Activated CD4-positive, alpha-beta T cell treated with anti-CD3 and anti-CD28 coated beads for 4 hours (primary cell): ENCODE data around the gene ACAP2.
"Not testable (repeated sequence)": the region's sequence is repeated elsewhere in the genome, so short reads cannot be mapped to it uniquely, and the experiment has no call there.

Experiments used
- DNase-seq, 2 donors: peaks; one replicate each; pipeline ENCODE4 v3.0.0-alpha.2; 2020

ACAP2 gene

DNA sequence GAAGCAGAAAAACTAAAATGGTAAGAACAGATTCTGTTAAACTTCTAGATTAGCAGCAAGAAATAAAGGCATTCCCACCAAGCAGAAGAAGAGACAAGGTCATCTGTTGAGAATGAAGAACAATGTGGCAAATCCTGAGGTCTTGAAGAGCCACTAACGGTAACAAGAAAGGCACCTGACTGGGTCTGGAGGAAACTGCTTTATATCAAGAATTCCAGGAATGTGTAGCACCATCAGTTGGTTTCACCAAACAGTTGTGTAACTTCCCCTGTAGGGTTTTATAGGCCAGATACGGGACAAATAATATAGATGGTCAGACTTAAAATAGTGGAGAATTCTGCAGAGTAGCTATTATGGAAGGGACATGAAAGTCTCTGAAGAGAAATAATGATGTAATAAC, 57.3 kb downstream of the ACAP2 start:
- DNase-seq: no peak

DNA sequence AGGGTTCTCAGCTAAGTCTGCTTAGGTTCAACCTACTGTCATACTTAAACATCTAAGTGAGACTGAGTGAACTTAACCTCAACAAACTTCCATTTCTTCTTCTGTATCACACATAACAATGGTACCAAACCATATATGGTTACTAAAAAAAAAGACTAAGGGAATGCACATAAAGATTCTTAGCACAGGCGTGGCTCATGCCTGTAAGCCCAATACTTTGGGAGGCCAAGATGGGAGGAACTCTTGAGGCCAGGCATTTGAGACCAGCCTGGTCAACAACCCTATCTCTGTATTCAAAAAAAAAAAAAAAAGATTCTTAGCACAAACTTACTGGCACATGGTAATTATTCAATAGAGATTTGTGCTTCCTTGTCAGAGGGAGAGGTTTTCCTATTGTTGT, 57.9 kb downstream of the ACAP2 start:
- no peak for DNase-seq

DNA sequence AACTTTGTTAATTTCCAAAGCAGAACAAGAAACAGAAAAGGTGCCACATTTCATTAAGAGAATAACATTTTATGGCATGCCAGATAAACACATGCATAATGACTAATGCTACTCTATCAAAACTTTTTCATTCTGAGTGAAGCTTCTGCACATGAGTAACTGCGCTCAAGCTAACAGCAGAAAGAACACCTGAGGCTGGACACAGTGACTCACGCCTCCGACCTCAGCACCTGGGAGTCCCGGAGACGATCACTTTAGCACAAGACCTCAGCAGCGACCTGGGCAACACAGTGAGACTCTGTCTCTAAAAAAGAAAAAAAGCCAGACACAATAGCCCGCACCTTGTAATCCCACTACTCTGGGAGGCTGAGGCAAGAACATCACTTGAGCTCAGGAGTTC, 70.6 kb downstream of the ACAP2 start:
- DNase-seq: no peak

DNA sequence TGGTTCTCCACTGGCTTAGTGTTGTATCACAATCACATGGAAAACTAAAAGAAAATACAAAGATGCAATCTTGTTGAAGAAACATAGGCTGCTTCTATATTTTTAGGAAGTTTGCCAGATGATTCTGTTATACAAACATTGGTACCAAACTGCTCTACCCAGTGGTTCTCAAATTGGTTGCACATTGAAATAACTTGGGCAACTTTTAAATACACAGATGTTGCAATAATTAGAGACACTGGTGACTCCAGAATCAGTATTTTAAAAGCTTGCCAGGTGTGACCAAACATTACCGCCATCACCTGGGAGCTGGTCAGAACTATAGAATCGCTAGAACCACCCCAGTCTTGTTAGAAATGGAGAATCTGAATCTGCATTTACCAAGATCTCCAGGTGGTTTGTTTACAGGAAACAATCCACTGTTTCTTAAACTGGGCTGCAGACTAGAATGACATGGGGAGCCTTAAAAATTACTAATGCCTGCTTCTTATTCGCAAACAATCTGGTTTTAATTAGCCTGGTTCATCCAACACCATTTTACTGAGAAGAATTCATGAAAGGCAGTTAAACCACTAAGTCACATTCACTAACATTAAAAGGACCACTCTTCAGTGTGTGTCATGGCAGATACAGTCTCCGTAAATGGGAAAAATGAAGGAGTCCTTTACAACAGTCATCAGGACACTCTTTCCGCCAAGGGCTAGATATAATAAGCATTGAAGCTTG, 76.5 kb downstream of the ACAP2 start:
- DNase-seq: no peak

DNA sequence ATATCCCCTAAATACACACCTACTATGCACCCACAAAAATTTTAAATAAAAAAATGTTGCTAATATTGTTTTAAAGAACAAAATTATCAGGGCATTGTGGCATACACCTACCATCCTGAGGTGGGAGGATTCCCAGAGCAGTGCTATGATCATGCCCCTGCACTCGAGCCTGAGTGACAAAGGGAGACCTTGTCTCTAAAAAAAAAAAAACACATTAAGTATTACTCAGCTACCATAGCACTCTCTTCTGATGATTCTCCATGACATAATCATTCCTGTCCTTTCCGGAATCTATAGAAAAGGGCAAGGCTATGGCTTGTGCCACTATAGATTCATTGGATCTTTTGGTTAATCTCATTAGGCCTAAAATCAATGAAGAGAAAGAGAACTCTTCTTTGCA, 77.4 kb downstream of the ACAP2 start:
- DNase-seq: no peak

DNA sequence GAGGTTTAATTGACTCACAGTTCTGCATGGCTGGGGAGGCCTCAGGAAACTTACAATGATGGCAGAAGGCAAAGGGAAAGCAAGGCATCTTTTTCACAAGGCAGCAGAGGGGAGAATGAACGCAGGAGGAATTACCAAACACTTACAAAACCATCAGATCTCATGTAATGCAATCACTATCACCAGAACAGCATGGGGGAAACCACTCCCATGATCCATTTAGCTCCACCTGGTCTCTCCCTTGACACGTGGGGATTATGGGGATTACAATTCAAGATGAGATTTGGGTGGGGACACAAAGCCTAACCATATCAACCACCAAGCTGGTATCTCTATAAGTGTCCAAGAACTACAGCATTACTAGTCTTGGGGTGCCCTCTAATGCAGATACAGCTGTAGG, 85.0 kb downstream of the ACAP2 start:
- DNase-seq: not testable (repeated sequence)

DNA sequence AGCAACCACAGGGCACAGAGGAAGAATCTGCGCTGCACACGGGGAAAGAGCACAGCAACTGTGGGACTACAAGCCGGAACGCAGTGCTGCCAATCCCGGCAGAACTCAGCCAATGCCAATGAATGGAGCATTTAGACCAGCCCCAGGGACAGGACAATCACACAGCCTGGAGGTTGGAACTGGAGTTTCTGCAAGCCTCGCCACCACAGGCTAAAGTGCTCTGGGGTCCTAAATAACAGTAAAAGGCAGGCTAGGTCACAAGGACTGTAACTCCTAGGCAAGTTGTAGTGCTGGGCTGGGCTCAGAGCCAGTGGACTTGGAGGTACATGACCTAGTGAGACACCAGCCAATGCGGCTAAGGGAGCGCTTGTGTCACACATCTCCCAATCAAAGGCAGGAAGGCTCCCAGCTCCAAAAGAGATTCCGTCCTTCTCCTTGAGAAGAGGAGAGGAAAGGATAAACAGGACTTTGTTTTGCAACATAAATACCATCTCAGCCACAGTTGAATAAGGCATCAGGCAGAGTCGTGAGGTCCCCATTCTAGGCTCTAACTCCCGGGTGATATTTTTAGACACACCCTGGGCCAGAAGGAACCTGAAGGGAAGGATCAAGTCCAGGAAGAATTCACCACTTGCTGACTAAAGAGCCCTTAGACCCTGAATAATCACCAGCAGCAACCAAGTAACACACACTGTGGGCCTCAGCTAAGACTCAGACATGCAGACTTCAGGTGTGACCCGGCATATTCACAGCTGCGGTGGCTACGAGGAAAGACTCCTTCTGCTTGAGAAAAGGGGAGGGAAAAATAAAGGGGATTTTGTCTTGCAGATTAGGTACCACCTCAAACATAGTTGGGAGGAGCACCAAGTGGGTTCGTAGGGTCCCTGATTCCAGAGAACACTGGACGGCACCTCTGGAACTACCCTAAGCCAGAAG, 86.4 kb downstream of the ACAP2 start:
- DNase-seq: no peak

DNA sequence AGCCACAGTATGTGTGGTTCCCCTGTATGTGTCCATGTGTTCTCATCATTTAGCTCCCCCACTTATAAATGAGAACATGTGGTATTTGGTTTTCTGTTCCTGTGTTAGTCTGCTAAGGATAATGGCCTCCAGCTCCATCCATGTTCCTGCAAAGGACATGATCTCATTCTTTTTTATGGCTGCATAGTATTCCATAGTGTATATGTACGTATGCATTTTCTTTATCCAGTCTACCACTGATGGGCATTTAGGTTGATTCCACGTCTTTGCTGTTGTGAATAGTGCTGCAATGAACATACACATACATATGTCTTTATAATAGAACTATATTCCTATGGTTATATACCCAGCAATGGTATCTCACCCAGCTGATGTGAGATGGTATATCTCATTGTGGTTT, 88.8 kb downstream of the ACAP2 start:
- DNase-seq: not testable (repeated sequence)

DNA sequence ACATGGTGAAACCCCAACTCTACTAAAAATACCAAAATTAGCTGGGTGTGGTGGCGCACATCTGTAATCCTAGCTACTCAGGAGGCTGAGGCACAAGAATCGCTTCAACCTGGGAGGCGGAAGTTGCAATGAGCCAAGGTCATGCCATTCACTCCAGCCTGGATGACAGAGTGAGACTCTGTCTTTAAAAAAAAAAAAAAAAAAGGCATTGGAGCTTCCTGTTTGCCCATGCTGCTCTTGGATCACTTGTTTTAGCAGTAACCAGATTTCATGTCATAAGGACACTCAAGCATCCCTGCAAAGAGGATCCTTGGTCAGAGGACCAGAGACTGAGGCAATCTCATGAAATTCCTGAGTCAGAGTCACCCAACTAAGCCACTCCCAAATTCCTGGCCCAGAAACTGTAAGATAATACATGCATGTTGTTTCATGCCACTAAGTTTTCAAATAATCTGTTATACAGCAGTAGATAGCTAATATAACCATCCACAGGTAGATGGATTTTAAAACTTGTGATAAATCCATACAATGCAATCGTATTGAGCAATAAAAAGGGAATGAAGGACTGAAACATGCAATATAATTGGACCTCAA, 89.8 kb downstream of the ACAP2 start:
- no peak for DNase-seq

DNA sequence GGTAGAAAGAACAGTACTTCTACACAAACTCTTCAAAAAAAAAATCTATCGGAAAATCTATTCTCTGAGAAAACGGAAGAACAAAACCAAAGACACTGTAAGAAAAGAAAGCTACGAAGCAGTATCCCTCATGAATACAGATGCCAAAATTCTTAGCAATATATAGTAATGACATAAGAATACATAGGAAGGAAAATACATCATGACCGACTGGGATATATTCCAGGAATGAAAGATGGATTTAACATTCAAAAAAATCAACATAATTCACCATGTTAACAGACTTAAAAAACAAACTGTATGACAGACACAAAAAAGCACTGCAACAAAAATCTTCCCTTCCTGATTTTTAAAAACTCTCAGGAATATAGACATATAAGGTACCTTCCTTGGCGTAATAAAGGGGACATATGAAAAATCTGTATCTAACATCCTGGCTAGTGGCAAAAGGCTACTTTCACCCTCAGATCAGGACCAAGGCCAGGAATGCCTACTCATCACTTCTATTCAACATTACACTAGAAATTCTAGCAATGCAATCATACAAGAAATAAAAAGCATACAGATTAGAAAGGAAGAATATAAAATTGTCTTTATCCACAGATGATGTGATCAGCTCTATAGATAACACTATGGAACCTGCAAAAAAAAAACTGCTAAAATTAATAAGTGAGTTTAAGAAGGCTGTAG, 94.2 kb downstream of the ACAP2 start:
- DNase-seq: no peak

DNA sequence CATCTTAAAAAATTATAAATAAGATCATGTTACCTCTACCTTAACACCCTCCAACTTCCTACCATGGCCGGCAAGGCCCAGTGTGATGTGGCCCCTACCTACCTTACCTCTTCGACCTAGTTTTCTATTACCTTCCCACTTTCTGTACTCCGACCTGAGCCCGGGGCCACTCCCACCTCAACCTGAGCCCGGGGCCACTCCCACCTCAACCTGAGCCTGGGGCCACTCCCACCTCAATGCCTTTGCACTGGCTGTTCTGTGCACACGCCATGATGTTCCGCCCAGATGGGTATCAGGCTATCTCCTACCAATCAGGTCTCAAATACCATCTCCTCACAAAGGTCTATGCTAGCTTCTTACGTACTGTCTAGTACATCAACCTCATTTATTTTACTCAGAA, 105.1 kb downstream of the ACAP2 start:
- no peak for DNase-seq

DNA sequence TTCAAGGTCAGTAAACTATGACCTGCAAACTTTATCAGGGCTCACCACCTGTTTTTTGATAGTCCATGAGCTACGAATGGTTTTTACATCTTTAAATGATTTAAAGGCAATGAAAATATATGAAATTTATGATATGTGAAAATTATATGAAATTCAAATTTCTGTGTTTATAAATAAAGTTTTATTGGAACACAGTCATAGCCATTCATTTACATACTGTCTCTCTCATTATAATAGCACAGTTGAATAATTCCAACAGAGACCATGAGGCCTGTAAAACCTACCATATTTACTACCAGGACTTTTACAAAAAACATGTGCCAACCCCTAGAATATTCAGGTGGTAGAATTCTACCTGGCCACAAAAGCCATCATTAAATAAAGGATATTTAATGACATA, 107.9 kb downstream of the ACAP2 start:
- DNase-seq: no peak

DNA sequence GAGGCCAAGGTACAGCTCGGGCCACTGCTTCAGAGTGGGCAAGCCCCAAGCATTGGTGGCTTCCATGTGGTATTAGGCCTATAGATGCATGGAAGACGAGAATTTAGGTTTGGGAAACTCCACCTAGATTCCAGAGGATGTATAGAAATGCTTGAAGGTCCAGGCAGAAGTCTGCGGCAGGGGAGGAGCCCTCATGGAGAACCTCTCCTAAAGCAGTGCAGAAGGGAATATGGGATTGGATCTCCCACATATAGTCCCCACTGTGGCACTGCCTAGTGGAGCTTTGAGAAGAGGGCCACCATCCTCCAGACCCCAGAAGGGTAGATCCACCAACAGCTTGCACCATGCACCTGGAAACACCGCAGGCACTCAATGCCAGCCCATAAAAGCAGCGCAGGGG, 123.8 kb downstream of the ACAP2 start:
- no peak for DNase-seq

DNA sequence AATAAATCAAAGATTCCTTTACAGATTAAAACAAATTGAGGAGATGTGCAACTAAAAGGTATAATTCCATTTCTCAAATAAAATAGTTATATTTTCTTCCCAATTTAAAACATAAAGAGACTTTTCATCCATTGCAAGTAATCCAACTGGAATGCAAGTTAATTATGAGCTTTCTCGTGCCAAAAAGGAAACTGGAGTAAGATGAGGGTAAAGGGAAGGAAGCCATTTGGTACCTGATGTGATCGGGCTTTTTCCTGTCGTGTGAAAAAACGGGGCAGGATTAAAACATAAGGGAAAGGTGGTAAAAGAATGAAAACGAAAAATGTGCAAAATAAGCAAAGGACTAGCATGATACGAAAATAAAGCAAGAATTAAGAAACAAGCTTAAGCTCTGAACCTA, 130.1 kb downstream of the ACAP2 start:
- no peak for DNase-seq

DNA sequence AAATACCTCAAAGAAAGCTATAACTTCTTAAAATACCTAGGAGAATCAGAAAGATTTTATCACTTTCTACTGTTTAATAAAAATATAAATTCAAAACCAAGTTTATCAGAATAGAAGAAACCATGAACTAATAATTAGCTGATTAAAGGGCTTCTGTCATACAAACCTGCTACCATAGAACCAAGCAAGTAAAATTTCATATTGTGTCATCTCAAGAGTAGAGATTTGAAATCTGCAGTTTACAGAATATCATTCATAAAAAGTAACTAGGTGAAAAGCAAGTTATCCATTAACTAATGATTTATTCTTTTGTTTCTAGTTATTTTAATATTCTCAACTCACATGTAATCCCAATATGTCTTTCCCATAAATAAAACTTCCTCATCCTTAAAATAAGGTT, 135.1 kb downstream of the ACAP2 start:
- no peak for DNase-seq

DNA sequence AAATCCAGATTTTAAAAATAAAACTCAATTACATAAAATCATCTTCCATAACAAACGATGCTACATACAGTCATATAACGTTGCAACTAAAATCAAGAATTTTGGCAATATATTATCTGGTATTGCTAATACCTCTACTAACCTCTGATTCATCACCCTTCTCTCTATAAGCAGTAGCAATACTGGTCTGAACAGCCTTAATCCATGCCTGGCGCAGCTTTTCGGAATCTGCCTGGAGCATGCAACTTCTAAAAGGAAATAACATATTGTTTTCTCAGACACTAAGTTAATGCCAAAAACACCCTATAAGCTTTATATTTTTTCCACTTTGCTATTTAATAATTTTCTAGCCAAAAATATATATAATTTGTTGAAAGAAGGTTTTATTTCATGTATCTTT, 136.5 kb downstream of the ACAP2 start:
- DNase-seq: no peak

DNA sequence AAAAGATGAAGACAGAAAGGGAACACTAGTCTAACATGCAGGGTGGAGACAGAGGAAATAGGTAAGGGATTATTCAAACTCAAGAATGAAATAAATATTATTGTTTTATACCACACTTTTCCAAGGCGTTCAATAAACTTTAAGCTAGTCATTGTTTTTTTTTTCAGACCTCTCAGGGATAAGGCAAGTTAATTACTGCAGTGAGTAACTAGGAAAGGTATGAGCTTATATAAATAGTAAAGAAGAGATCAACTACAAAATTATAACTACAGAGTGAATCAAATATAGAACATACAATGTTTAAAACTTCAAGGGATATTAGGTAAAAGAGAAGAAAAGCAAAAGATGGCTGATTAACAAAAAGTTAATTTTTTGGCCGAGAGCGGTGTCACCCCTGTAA, 140.4 kb downstream of the ACAP2 start:
- DNase-seq: no peak

DNA sequence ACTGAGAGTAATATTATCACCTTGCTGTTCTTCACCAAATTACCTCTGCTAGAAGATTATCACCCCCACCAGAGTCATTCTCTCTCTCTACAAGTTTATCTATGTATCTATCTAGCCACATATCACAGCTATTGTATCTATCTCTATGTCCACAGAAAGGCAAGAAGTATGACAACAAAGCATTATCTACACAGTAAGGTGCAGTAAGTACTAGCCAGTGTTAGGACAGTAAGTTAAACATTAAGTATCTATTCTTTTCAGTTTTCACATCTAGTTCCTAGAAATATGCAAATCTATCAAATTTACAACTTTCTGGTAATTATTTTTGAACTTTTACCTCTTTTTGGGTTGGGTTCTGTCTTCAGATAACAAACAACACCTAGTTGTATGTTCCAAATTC, 145.4 kb downstream of the ACAP2 start:
- no peak for DNase-seq

DNA sequence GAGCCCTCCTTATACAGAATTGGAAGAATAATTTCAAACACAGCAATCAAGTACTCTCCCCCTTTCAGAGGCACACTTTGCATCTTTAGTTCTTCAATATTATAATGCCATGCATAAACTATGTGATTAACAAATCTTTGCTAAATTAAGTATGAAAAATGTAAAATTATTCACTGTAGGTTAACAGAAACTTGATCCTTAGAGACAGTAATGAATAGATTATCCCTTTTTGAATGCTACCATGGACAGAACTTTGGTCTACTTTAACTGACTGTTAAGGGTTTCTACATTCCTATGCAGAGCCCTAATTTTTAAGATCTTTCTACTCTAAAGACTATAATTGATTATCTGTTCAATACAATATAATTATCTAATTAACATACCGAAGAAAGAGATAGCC, 146.2 kb downstream of the ACAP2 start:
- DNase-seq: no peak

DNA sequence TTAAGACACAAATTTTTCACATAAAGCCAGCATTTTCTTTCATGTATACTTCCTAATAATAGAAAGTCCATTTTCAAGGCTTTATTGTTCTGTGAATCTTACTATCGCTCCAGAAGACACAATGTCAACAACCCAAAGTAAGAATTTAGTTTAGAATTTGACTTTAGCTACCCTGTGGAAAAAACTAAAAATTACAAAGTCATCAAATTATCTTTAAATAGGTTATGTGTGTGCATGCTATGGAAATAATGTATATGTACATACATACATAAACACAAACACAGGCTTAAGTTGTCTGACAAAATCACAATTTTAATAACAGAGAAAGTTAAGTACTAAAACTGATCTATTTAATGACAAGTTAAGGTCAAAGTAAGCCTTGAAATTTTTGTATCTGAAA, 151.7 kb downstream of the ACAP2 start:
- no peak for DNase-seq

DNA sequence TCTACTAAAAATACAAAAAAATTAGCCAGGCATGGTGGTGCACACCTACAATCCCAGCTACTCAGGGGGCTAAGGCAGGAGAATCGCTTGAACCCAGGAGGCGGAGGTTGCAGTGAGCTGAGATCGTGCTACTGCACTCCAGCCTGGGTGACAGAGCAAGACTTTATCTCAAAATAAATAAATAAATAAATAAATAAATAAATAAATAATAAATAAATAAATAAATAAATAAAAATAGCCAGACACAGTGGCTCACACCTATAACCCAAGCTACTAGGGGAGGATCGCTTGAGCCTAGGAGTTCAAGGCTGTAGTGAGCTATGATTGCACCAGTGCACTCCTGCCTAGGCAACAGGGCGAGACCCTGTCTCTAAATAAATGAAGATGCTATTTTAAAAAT, 152.2 kb downstream of the ACAP2 start:
- not testable (repeated sequence) for DNase-seq

DNA sequence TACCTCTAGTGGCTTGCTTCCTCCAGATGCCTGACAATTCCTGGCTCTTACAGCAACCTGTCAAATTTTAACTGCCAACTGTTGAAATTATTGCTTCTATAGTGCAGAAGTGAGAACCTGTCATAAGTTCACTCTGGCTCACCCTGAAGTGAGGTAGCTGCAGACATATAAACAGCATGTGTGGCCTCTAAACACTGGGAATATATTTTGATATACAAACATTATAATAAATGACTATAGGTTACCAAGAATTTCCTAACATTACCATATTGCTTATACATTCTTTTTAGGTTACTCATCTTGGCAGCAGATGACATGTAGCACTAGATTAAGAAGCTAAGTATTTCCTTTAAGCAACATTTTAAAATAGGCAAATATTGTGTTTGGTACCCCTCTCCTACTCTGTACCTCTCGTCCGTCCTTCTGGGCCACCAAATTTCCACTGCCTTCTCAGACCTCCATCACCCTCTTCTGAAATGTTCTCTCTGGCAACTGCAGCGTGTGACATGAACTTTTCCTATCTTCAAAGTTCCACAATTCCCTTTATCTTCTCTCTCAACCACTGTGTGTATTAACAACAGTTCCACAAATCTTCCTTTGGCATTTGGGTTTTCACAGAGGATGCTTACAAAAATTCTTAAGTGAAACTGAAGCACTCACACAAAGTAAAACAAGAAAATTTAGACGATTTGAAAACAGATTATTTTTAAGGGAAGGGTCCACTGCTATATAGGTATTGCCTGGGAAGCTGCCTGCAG, 156.5 kb downstream of the ACAP2 start:
- DNase-seq: no peak

DNA sequence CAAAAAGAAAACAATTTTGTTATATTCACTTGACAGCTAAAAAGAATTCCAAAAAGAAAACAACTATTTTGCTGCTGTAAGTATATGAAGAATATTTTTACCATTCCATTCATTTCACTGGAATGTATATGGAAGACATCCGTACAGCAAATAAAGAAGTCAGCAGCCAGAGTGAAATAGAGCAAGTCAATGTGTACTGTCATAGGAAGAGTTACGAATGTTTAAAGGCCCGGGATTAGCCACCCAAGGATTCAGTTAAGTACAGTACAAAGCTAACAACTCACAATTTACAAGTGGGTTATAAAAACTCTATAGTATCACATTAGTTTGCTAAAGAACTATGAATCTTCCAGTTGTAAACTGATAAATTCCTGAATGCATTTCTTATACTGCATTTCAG, 157.4 kb downstream of the ACAP2 start:
- no peak for DNase-seq
